Spleen (tissue), 11 donors: ENCODE measurements around the gene GALNT18. TPM values are rescaled to one million over a fixed set of nuclear protein-coding genes. Genes with fewer than 3 reads are reported as not detected.

Source experiments
- DNase-seq: peaks from one replicate; pipeline ENCODE4 v3.0.0-alpha.2; 2020
- H3K27ac ChIP-seq, 8 donors: fragments of 200-600 bp; sonication (generic) in 7 of 8; 1 replicate in 4 of 8; 2 replicates in 4 of 8; pipeline versions ENCODE4 v1.5.0 to v1.8.0; 2016 to 2021; ENCODE audit warnings: inconsistent platforms in 4 of 8, mild to moderate bottlenecking in 4 of 8, moderate library complexity in 1 of 8
- H3K27me3 ChIP-seq, 7 donors: fragments of 200-600 bp; sonication (generic) in 6 of 7; replicated peaks in 1 of 7; 1 replicate in 4 of 7; 2 replicates in 3 of 7; pipeline versions ENCODE4 v1.5.0 to v1.8.0; 2016 to 2021; ENCODE audit warnings: inconsistent platforms in 3 of 7, mild to moderate bottlenecking in 1 of 7
- H3K36me3 ChIP-seq, 6 donors: fragments of 200-600 bp; sonication (generic) in 5 of 6; 1 replicate in 4 of 6; 2 replicates in 2 of 6; pipeline versions ENCODE4 v1.5.0 to v1.8.0; 2016 to 2021; ENCODE audit warnings: inconsistent platforms in 2 of 6
- H3K4me1 ChIP-seq, 6 donors: fragments of 200-600 bp; sonication (generic) in 5 of 6; 1 replicate in 3 of 6; 2 replicates in 3 of 6; pipeline versions ENCODE4 v1.5.0 to v1.8.0; 2016 to 2021; ENCODE audit warnings: inconsistent platforms in 3 of 6
- H3K4me3 ChIP-seq, 8 donors: fragments of 200-600 bp; sonication (generic) in 7 of 8; 1 replicate in 4 of 8; 2 replicates in 4 of 8; pipeline versions ENCODE4 v1.5.0 to v1.8.0; 2016 to 2021; ENCODE audit warnings: inconsistent platforms in 4 of 8, mild to moderate bottlenecking in 4 of 8, moderate library complexity in 2 of 8
- H3K9me3 ChIP-seq, 8 donors: fragments of 200-600 bp; sonication (generic) in 7 of 8; 1 replicate in 4 of 8; 2 replicates in 4 of 8; pipeline versions ENCODE4 v1.5.0 to v1.8.0; 2016 to 2021; ENCODE audit warnings: inconsistent platforms in 4 of 8
- CTCF ChIP-seq, 11 experiments: fragments of 200-600 bp in 7 of 11; fragments of 450-650 bp in 4 of 11; sonication (generic) in 4 of 11; IDR thresholded peaks in 8 of 11; conservative IDR thresholded peaks in 3 of 11; 1 replicate in 7 of 11; 2 replicates in 4 of 11; pipeline versions ENCODE4 v1.4.0 to v1.8.0; 2016 to 2021; ENCODE audit warnings: antibody characterized with exemption in 11 of 11, inconsistent platforms in 4 of 11, mild to moderate bottlenecking in 1 of 11
- POLR2A ChIP-seq, 3 donors: fragments of 450-650 bp; IDR thresholded peaks; one replicate each; pipeline ENCODE4 v1.5.1; 2017; ENCODE audit warnings: antibody characterized with exemption in 3 of 3, mild to moderate bottlenecking in 1 of 3
- POLR2AphosphoS5 ChIP-seq, 3 donors: sonication (generic); formaldehyde crosslinking; IDR thresholded peaks; one replicate each; pipeline ENCODE4 v1.5.1; 2017; ENCODE audit warnings: antibody characterized with exemption in 3 of 3
- WGBS, 5 donors: extraction: QIAGEN DNeasy Blood & Tissue Kit in 3 of 5; methylation state at CpG; one replicate each; pipeline versions ENCODE4 v1.1.5 to v1.1.7; 2013 to 2018; 5-methylcytosine and 5-hydroxymethylcytosine counted together
- intact Hi-C: fragments of 100-400 bp; cut with DNase I; formaldehyde crosslinking; loops from one replicate; pipeline ENCODE4 v1.15.0; 2023; ENCODE audit warnings: low total_unique reads
- polyA plus RNA-seq, 3 donors: library from polyadenylated mRNA; stranded (reverse); fragments of 200-250 nt; gene quantifications; one replicate each; pipeline ENCODE4 v1.2.1, GENCODE V29; 2013
- total RNA-seq, 7 donors: library from RNA; depleted of rRNA in 3 of 7; stranded (reverse); fragments of >200 nt in 3 of 7; fragmentation: NEBNext Ultra II Directional in 4 of 7; extraction: Animal tissue kit (Norgen Biotek cat#: 25700) in 4 of 7; gene quantifications; one replicate each; pipeline versions ENCODE4 v1.1.0 to v1.2.1, GENCODE V29; 2016 to 2021
- donor health status: healthy with polysubstance abuse.
- donor health status: DM: no; HTN: no; CAD: no; lungs with moderate emphysema.
- donor health status: DM: no; HTN: no; CAD: no.
- donor health status: Bipolar disorder and iron deficiency.
- donor health status: healthy.
- donor health status: DM: no; HTN: no; CAD: no.
- donor health status: DM: yes; HTN: yes; CAD: no.

GALNT18 gene
- total and polyA plus RNA-seq, 10 donors, result 0.87 to 6.9 (median 3.9) TPM

GRCh38 chr11:11615086-11615485 is 6.7 kb downstream of the GALNT18 start:
- TF ChIP-seq POLR2A (IDR thresholded peaks at IDR 0.05) (no peak), POLR2AphosphoS5 (IDR thresholded peaks at IDR 0.05) (no peak), CTCF (IDR thresholded peaks at IDR 0.05 in 8 of 11, conservative IDR thresholded peaks at IDR 0.05 in 3 of 11) (no peak)
- no peak for DNase-seq
- intact Hi-C loops, result no loop called here
- Histone ChIP-seq H3K4me3 (no peak overlapping the region), H3K9me3 (no peaks in the 10 kb centered on the region), H3K27ac (no peak overlapping the region), H3K4me1 (peaks cover 0 to 18% (median 2%) of the 10 kb centered on the region in 6 donors), H3K36me3 (no peaks in the 10 kb centered on the region), H3K27me3 (peaks cover 0 to 23% (median under 1%) of the 10 kb centered on the region in 7 donors)
- WGBS, 5 donors, result 78 to 87% (median 80%) methylated on average over 4 of the region's 4 CpGs

- H3K9me3 ChIP-seq, result no peaks in the 10 kb centered on the region
- no peak for DNase-seq
- peaks cover 0 to 12% (median 0%) of the 10 kb centered on the region in 6 donors for H3K4me1 ChIP-seq
- peaks cover 0 to 4% (median 0%) of the 10 kb centered on the region in 7 donors for H3K27me3 ChIP-seq
- H3K27ac ChIP-seq, result no peak overlapping the region
- TF ChIP-seq POLR2A (IDR thresholded peaks at IDR 0.05) (no peak), CTCF (IDR thresholded peaks at IDR 0.05 in 8 of 11, conservative IDR thresholded peaks at IDR 0.05 in 3 of 11) (no peak), POLR2AphosphoS5 (IDR thresholded peaks at IDR 0.05) (no peak)
- intact Hi-C loops, result no loop called here
- H3K36me3 ChIP-seq, result no peaks in the 10 kb centered on the region
- H3K4me3 ChIP-seq, result no peak overlapping the region
- WGBS, 5 donors, result 82 to 93% (median 86%) methylated on average over 4 of the region's 4 CpGs
Observed at GRCh38 chr11:11612439-11612838, 9.4 kb downstream of the GALNT18 start.

DNA sequence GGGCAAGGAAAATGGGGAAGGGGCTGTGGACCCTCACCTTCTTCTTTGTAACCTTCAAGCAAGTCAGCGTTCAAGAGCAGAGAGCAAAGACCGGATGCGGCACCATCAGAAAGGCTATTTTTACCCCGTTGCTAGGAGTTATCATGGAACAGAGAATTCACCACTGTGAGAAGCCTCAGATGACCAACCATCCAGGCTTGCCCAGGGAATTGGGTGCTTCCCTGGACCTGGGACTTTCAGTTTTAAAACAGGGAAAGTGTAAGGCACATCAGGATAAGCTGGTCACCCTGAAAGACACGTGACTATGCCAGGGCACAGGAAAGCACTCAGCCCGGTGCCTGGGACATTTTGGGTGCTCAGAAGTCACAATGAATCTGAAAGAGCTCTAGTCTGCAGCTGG is 10.4 kb downstream of the GALNT18 start:
- H3K27ac ChIP-seq, result peak overlapping the region in 1 of 8 donors; percentile 12
- H3K27me3 ChIP-seq, result peaks cover 0 to 4% (median 0%) of the 10 kb centered on the region in 7 donors
- no peaks in the 10 kb centered on the region for H3K36me3 ChIP-seq
- DNase-seq, result no peak
- WGBS, 5 donors, result 68 to 74% (median 73%) methylated on average over 6 of the region's 6 CpGs
- intact Hi-C loops, result no loop called here
- H3K4me1 ChIP-seq, result peaks cover 0 to 12% (median 0%) of the 10 kb centered on the region in 6 donors
- H3K9me3 ChIP-seq, result no peaks in the 10 kb centered on the region
- TF ChIP-seq POLR2A (IDR thresholded peaks at IDR 0.05), result no peak
- no peak for TF ChIP-seq CTCF (IDR thresholded peaks at IDR 0.05 in 8 of 11, conservative IDR thresholded peaks at IDR 0.05 in 3 of 11)
- TF ChIP-seq POLR2AphosphoS5 (IDR thresholded peaks at IDR 0.05), result no peak
- no peak overlapping the region for H3K4me3 ChIP-seq

DNA sequence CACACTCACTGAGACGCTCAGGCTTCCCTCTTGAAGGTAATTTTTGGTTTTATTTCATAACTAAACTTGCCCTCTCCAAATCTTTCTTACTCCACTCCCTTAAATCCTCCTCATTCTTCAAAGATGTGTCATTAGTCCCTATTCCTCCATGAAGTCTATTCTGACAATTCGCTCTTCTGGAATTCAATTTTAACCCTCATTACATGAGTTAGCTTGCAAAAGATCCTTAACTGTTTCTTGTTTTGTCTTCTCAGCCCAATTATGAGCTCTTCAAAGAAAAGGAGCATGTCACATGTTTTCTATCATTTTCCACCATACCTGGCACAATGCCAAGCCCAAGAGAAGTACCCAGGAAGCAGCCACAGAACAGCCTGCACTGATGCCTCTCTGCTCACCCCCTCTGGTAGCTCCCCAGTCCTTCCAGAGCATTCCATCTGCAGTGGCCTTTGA is 13.0 kb downstream of the GALNT18 start:
- no peak for DNase-seq
- 68 to 80% (median 78%) methylated on average over 2 of the region's 2 CpGs for WGBS, 5 donors
- intact Hi-C loops, result no loop called here

More for the DNA sequence above, 13.0 kb downstream of the GALNT18 start:
- no peak overlapping the region for H3K4me3 ChIP-seq
- no peaks in the 10 kb centered on the region for H3K36me3 ChIP-seq
- H3K9me3 ChIP-seq, result no peaks in the 10 kb centered on the region
- peaks cover 0 to 4% (median 0%) of the 10 kb centered on the region in 7 donors for H3K27me3 ChIP-seq
- peak overlapping the region in 1 of 8 donors; percentile 20 for H3K27ac ChIP-seq
- H3K4me1 ChIP-seq, result peaks cover 0 to 12% (median 0%) of the 10 kb centered on the region in 6 donors
- TF ChIP-seq POLR2AphosphoS5 (IDR thresholded peaks at IDR 0.05), result no peak
- TF ChIP-seq POLR2A (IDR thresholded peaks at IDR 0.05), result no peak
- no peak for TF ChIP-seq CTCF (IDR thresholded peaks at IDR 0.05 in 8 of 11, conservative IDR thresholded peaks at IDR 0.05 in 3 of 11)
